NCI-H345 treated with DMSO at 0.1 percent for 48 hours (cell line): ENCODE data around the gene DLGAP4.
"Not testable (repeated sequence)": the region's sequence is repeated elsewhere in the genome, so short reads cannot be mapped to it uniquely, and the experiment has no call there.

Source experiments
- DNase-seq: peaks from one replicate; lab custom pipeline; 2025; ENCODE audit not compliant: unreplicated experiment; lab: John Stamatoyannopoulos, UW

Gene DLGAP4

GRCh38 chr20:36466089-36466488 lies 159.9 kb downstream of the DLGAP4 start:
- no peak for DNase-seq

- DNase-seq = peak; percentile 90
Observed at GRCh38 chr20:36467076-36467999, 161.2 kb downstream of the DLGAP4 start.

DNA sequence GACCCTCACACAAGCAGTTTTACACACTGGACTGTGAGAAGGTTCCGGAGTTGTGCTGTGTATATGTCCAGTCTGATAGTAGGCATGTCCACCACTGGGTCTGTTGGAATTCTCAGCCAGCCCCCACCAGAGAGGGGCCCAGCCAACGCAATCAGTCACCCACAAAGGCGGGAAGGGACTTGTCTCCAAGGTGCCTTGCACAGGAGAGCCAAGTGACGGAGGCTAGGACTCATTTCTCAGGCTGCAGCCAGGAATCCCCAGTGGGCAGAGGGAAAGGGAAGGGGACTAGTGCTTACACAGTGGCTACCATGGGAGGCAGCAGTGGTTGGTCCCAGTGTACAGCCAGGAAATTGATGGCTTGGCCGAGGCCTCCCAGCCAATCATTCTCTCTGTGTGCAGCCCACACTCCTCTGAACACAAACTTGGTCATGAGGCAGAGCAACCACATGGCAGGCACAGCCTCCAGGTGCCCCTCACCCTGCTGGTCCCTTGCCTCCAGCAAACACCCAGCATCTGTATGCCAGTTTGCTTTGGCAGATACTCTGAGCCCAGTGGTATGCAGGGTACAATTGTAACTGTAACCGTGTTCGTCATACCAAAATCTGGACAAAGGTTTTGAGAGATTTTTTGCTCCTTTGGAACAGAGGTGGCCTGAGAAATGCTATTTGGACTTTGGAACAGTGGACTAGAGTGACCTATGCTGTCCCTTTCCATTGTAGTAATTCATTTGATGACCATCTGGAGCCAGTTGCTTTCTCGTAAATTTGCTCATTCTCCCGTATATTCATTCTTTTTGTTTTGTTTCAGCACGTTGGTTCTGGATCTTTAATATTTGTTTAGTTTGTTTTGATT lies 162.2 kb downstream of the DLGAP4 start:
- no peak for DNase-seq

GRCh38 chr20:36469973-36470372 lies 163.8 kb downstream of the DLGAP4 start:
- no peak for DNase-seq

DNA sequence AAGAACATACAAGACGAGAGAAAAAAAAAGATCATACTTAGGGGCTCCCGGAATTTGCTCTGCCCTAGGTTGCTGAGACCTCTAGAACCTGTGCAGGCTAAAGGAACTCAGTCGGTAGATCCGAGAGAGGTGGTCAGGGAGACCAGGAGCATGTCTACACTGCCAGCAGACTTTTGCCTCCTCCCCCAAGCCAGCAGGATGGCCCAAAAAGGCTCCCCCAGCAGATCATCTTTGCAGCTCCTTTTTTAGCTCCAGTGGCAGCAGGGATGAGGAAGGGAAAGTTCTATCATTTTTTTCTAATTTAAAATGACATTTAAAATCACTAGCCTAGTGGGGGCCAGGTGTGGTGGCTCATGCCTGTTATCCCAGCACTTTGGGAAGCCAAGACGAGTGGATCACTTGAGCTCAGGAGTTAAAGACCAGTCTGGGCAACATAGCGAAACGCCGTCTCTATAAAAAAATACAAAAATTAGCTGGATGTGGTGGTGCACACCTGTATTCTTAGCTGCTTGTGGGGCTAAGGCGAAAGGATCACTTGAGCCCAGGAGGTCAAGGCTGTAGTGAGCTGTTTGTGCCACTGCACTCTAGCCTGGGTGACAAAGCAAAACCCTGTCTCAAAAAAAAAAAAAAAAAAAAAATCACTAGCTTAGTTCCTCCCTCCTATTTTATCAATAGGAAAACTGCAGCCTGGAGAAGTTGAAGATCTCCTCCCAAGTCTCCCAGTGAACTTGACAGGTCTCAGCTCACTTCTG lies 165.9 kb downstream of the DLGAP4 start:
- DNase-seq = no peak

DNA sequence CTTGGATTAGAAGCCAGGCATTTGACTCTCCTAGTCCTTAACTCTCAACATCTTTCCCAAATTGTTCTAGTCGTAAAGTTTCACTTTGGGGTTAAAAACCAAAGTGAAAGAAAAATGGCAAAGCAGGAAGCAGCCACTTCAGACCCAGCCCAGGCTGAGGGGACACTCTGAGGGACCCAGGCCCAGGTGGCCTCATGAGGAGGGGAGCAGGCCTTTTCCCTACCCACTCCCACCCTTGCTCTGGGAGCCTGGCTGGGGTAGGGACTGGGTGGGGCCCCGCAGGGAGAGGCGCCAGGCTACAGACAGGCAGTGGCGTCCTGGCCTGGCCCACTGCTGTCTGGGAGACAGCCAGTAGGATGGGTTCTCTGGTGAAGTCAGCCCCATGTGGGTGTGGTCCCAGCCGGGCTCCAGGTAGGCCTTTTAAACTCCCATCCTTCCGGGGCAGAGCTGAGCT lies 166.5 kb downstream of the DLGAP4 start:
- DNase-seq = no peak

DNA sequence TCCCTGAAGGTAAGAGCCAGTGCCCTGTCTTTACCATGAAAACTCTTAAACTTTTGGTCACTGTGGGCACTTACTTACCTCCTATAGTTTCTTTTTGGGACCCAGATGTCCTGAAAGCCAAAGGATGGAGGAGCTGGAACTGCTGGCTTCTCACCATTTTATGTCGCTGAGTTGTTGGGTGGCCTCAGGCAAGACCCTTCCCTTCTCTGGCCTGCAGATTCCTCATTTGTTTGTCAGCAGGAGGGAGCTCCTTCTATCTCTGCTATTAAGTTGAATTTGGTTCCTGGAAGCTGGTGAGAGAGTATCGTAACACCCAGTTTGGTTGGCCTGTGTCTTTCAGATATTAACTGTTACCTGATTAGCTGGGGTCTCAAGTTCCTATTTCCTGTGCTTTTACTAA lies 167.0 kb downstream of the DLGAP4 start:
- DNase-seq = no peak

GRCh38 chr20:36474563-36474962 lies 168.4 kb downstream of the DLGAP4 start:
- DNase-seq = no peak

GRCh38 chr20:36475054-36475453 lies 168.9 kb downstream of the DLGAP4 start:
- not testable (repeated sequence) for DNase-seq

DNA sequence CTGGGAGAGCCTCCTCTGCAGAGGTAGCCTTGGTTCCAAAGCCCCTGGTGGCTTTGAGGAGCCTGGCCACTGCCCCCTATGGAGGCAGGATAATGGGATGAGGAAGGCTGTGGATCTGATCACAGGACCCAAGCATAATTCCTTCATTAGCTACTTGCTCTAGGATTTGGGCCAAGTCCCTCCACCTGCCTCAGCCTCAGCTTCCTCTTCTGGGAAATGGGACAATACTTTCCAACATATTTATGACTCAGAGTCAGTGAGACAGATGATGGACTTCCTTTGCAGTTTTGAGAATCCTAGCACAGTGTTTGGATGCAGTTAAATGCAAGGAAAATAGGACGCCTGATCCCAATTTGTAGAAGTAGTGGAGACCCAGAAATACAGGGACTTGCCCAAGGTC lies 171.3 kb downstream of the DLGAP4 start:
- no peak for DNase-seq

DNA sequence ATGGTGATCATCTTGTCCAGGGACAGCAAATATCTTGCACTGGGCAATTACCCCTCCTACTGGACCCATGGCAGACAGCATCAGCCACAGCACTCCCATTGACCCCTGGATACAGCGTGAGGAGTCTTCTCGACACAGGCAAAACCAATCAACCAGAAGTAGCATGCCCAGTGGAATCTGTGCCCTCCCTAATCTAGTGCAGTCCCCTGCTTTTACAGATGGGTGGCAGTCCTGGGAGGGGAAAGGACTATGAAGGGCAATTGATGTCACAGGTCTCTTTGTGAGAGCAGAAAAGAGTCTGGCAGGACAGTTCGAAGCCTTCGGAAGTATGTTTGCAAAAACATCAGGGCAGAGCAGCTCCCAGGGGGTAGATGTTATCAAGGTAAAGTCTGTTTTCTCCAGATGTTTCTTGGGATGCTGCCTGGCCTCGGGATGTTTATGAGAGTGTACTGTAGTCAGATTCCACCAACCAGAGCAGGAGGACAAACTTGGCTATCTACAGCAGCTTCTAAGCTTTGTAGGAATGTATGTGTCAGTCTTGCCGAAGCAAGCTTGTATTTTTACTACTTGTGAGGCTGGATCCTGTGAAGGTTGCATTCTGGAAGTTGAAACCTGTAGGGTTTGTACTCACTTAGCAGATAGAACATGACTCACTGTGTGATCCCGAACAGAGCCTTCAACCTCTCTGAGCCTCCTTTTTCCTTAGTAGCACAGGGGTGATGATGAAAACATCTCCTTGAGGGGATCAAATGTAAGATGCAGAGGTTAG lies 172.2 kb downstream of the DLGAP4 start:
- DNase-seq = no peak

GRCh38 chr20:36479938-36480337 lies 173.8 kb downstream of the DLGAP4 start:
- no peak for DNase-seq

GRCh38 chr20:36480456-36481048 lies 174.4 kb downstream of the DLGAP4 start:
- DNase-seq = no peak

DNA sequence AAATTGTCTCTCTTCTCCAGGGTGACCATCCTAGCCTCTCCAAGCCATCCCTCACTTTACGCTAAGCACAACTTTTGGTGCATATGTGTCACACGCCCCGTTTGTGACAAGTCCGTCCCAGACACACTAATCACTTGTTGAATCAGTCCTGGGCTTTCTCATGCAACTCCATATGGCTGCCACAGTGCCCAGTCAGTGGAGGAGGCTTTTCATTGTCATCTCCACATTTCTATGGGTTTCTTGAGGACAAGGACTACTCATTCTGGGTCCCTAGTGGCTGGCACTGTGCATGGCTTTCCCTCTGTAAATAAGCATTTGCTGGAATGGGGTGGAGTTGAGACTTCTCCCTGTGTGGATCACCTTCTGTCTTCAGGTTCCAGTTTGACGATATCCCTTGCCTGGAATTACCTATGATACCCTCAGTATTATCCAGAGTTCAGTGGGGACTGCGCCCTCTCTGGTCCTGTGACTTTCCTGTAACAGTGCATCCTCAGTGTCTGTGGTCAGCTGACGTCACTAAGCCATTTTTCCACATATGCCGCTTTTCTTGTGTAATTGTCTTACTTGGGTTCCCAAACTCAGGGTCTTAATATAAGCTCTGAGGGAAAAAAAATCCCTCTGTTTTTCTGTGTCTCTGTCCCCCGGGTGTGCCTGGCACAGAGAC lies 175.4 kb downstream of the DLGAP4 start:
- DNase-seq = no peak

- peak; percentile 80 for DNase-seq
Observed at GRCh38 chr20:36482044-36482473, 175.9 kb downstream of the DLGAP4 start.

DNA sequence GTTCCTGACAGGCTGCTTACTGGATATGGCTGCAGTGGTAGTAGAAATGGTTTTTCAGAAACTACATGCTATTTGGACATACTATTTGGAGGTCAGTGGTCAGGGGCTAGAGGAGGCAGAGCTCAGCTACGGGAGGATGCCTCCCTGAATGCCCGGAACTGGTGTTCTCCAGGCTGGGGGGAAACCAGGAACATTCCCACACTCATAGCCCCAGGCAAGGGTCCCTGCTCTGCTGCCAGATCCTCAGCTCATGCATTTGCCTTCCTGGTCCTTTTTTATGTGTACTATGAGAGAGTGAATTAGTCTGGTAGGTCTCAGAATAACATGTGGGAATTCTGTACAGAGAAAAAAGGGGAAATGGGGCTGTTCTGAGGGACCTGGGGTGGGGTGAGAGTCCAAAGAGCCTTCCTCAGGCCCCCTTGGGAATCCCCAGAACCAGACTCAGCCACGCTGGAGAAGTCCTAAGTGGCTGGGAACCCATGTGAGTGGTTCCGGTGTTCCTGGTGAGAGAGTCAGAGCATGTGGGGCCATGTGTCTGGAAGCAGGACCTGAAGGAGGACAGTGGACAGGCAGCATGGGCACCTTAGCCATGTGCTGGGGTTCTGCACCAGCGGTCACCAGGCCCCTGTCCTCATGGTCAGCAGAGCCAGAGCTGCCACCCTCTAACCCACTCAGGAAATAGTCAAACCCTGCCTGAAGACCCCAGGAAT lies 177.2 kb downstream of the DLGAP4 start:
- no peak for DNase-seq

GRCh38 chr20:36483919-36484808 lies 178.0 kb downstream of the DLGAP4 start:
- DNase-seq = no peak

- DNase-seq = no peak
Observed at GRCh38 chr20:36485286-36485685, 179.1 kb downstream of the DLGAP4 start.
